Effector memory CD4-positive, alpha-beta T cell (primary cell): ENCODE data around the gene AQP6.

Experiments used
- DNase-seq, 3 donors: peaks; one replicate each; pipeline ENCODE4 v3.0.0-alpha.2; 2020
- H3K27ac ChIP-seq: 2 replicates; pipeline ENCODE4 v1.7.0; 2013; ENCODE audit warnings: mild to moderate bottlenecking, low read length, moderate library complexity; ENCODE audit not compliant: insufficient read depth, poor library complexity, severe bottlenecking
- H3K27me3 ChIP-seq: replicated peaks from 2 replicates; pipeline ENCODE4 v1.7.0; 2013; ENCODE audit warnings: mild to moderate bottlenecking, low read length; ENCODE audit not compliant: insufficient read depth, control insufficient read depth, poor library complexity, severe bottlenecking
- H3K36me3 ChIP-seq: 2 replicates; pipeline ENCODE4 v1.7.0; 2013; ENCODE audit warnings: mild to moderate bottlenecking, low read length, moderate library complexity; ENCODE audit not compliant: control insufficient read depth, insufficient read depth
- H3K4me1 ChIP-seq: 2 replicates; pipeline ENCODE4 v1.7.0; 2013; ENCODE audit warnings: low read length, mild to moderate bottlenecking; ENCODE audit not compliant: control insufficient read depth, insufficient read depth, poor library complexity, severe bottlenecking
- H3K4me3 ChIP-seq: 2 replicates; pipeline ENCODE4 v1.7.0; 2013; ENCODE audit warnings: low read length, low read depth, mild to moderate bottlenecking; ENCODE audit not compliant: insufficient read depth, poor library complexity, severe bottlenecking
- H3K9me3 ChIP-seq: 2 replicates; pipeline ENCODE4 v1.7.0; 2013; ENCODE audit warnings: mild to moderate bottlenecking, low read length, moderate library complexity; ENCODE audit not compliant: control insufficient read depth

AQP6 gene

GRCh38 chr12:49932533-49933130 lies 40.1 kb upstream of the AQP6 start:
- no peak for DNase-seq
- Histone ChIP-seq H3K4me1 (no peaks in the 10 kb centered on the region), H3K27ac (no peak overlapping the region), H3K9me3 (no peaks in the 10 kb centered on the region), H3K27me3 (no peaks in the 10 kb centered on the region), H3K36me3 (no peaks in the 10 kb centered on the region), H3K4me3 (no peak overlapping the region)

GRCh38 chr12:49933796-49934195 lies 39.0 kb upstream of the AQP6 start:
- DNase-seq: no peak
- Histone ChIP-seq H3K36me3 (no peaks in the 10 kb centered on the region), H3K4me3 (no peak overlapping the region), H3K4me1 (no peaks in the 10 kb centered on the region), H3K9me3 (no peaks in the 10 kb centered on the region), H3K27me3 (no peaks in the 10 kb centered on the region), H3K27ac (no peak overlapping the region)

GRCh38 chr12:49934505-49934904 lies 38.2 kb upstream of the AQP6 start:
- Histone ChIP-seq H3K4me1 (no peaks in the 10 kb centered on the region), H3K36me3 (no peaks in the 10 kb centered on the region), H3K9me3 (no peaks in the 10 kb centered on the region), H3K27ac (no peak overlapping the region), H3K27me3 (no peaks in the 10 kb centered on the region), H3K4me3 (no peak overlapping the region)
- DNase-seq: no peak

GRCh38 chr12:49936925-49937324 lies 35.8 kb upstream of the AQP6 start:
- no peaks in the 10 kb centered on the region for H3K9me3 ChIP-seq
- no peaks in the 10 kb centered on the region for H3K27me3 ChIP-seq
- no peaks in the 10 kb centered on the region for H3K36me3 ChIP-seq
- DNase-seq: no peak
- no peak overlapping the region for H3K4me3 ChIP-seq
- H3K27ac ChIP-seq: no peak overlapping the region
- peaks cover 1% of the 10 kb centered on the region for H3K4me1 ChIP-seq

GRCh38 chr12:49937639-49938300 lies 35.0 kb upstream of the AQP6 start:
- no peak for DNase-seq
- no peaks in the 10 kb centered on the region for H3K9me3 ChIP-seq
- no peaks in the 10 kb centered on the region for H3K27me3 ChIP-seq
- peaks cover 10% of the 10 kb centered on the region for H3K4me1 ChIP-seq
- no peak overlapping the region for H3K4me3 ChIP-seq
- no peaks in the 10 kb centered on the region for H3K36me3 ChIP-seq
- no peak overlapping the region for H3K27ac ChIP-seq

- DNase-seq: no peak
- Histone ChIP-seq H3K4me1 (peaks cover 19% of the 10 kb centered on the region), H3K36me3 (no peaks in the 10 kb centered on the region), H3K4me3 (no peak overlapping the region), H3K27me3 (no peaks in the 10 kb centered on the region), H3K27ac (no peak overlapping the region), H3K9me3 (no peaks in the 10 kb centered on the region)
These were observed 33.4 kb upstream of the AQP6 start for GRCh38 chr12:49939307-49939706.

- DNase-seq: no peak
- H3K9me3 ChIP-seq: no peaks in the 10 kb centered on the region
- H3K36me3 ChIP-seq: no peaks in the 10 kb centered on the region
- no peak overlapping the region for H3K27ac ChIP-seq
- no peaks in the 10 kb centered on the region for H3K27me3 ChIP-seq
- no peak overlapping the region for H3K4me3 ChIP-seq
- peaks cover 23% of the 10 kb centered on the region for H3K4me1 ChIP-seq
These were observed 33.0 kb upstream of the AQP6 start for GRCh38 chr12:49939707-49940106.

- DNase-seq: no peak
- Histone ChIP-seq H3K4me1 (peaks cover 29% of the 10 kb centered on the region), H3K27me3 (no peaks in the 10 kb centered on the region), H3K9me3 (no peaks in the 10 kb centered on the region), H3K27ac (no peak overlapping the region), H3K4me3 (no peak overlapping the region), H3K36me3 (no peaks in the 10 kb centered on the region)
These were observed 30.9 kb upstream of the AQP6 start for GRCh38 chr12:49941556-49942511.

GRCh38 chr12:49942512-49942893 lies 30.2 kb upstream of the AQP6 start:
- peaks cover 29% of the 10 kb centered on the region for H3K4me1 ChIP-seq
- no peaks in the 10 kb centered on the region for H3K9me3 ChIP-seq
- no peaks in the 10 kb centered on the region for H3K27me3 ChIP-seq
- no peaks in the 10 kb centered on the region for H3K36me3 ChIP-seq
- DNase-seq: no peak
- H3K27ac ChIP-seq: no peak overlapping the region
- H3K4me3 ChIP-seq: no peak overlapping the region
